Activated B cell treated with CpG ODN at 0.5 μM for 24 hours (primary cell): Measurements from ENCODE around the gene HNRNPH3. TPM values are rescaled to one million over a fixed set of nuclear protein-coding genes. Genes with fewer than 3 reads are reported as not detected.
A peak's percentile ranks its signal among the peaks of the same experiment; 100 is the strongest.

Experiments
- ATAC-seq: fragments of 200-7000 bp; cut with Tn5 transposase; one replicate; pipeline ENCODE4 v1.10.0; 2021; ENCODE audit warnings: low read depth, mild to moderate bottlenecking, moderate library complexity
- CTCF ChIA-PET: fragments of 350-600 bp; sonication (Branson Sonifier 250); formaldehyde crosslinking; loops from one replicate; lab custom pipeline; 2021; ENCODE audit warnings: antibody characterized with exemption; lab: Charles Lee
- POLR2A ChIA-PET: fragments of 350-600 bp; sonication (Branson Sonifier 250); formaldehyde crosslinking; loops from one replicate; lab custom pipeline; 2021; ENCODE audit warnings: antibody characterized with exemption; lab: Charles Lee
- DNase-seq: peaks from one replicate; pipeline ENCODE4 v3.0.0; 2022
- H3K27ac Mint-ChIP-seq: one replicate; pipeline ENCODE4 v1.8.0; 2020; ENCODE audit warnings: mixed read lengths
- H3K27me3 Mint-ChIP-seq: one replicate; pipeline ENCODE4 v1.8.0; 2021; ENCODE audit warnings: mixed read lengths
- H3K36me3 Mint-ChIP-seq: one replicate; pipeline ENCODE4 v1.8.0; 2021; ENCODE audit warnings: low read depth, mixed read lengths
- H3K4me1 Mint-ChIP-seq: one replicate; pipeline ENCODE4 v1.8.0; 2021; ENCODE audit warnings: mixed read lengths
- H3K4me3 Mint-ChIP-seq: one replicate; pipeline ENCODE4 v1.8.0; 2020; ENCODE audit warnings: mild to moderate bottlenecking, mixed read lengths
- H3K9me3 Mint-ChIP-seq: one replicate; pipeline ENCODE4 v1.8.0; 2020; ENCODE audit warnings: mixed read lengths
- intact Hi-C: fragments of 100-400 bp; cut with micrococcal nuclease; formaldehyde crosslinking; loops from one replicate; pipeline ENCODE4 v1.15.1; 2024
- total RNA-seq: library from RNA; stranded (reverse); gene quantifications from 2 replicates; pipeline ENCODE4 v1.2.3, GENCODE V29; 2022
- TF ChIP-seq, protein P1 (sequence below): fragments of 200-600 bp; IDR thresholded peaks from one replicate; pipeline ENCODE4 v1.8.0; 2022; ENCODE audit warnings: antibody characterized with exemption, mild to moderate bottlenecking

The HNRNPH3 gene, protein sequence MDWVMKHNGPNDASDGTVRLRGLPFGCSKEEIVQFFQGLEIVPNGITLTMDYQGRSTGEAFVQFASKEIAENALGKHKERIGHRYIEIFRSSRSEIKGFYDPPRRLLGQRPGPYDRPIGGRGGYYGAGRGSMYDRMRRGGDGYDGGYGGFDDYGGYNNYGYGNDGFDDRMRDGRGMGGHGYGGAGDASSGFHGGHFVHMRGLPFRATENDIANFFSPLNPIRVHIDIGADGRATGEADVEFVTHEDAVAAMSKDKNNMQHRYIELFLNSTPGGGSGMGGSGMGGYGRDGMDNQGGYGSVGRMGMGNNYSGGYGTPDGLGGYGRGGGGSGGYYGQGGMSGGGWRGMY
- total RNA-seq: 101 and 113 TPM in 2 replicates

DNA sequence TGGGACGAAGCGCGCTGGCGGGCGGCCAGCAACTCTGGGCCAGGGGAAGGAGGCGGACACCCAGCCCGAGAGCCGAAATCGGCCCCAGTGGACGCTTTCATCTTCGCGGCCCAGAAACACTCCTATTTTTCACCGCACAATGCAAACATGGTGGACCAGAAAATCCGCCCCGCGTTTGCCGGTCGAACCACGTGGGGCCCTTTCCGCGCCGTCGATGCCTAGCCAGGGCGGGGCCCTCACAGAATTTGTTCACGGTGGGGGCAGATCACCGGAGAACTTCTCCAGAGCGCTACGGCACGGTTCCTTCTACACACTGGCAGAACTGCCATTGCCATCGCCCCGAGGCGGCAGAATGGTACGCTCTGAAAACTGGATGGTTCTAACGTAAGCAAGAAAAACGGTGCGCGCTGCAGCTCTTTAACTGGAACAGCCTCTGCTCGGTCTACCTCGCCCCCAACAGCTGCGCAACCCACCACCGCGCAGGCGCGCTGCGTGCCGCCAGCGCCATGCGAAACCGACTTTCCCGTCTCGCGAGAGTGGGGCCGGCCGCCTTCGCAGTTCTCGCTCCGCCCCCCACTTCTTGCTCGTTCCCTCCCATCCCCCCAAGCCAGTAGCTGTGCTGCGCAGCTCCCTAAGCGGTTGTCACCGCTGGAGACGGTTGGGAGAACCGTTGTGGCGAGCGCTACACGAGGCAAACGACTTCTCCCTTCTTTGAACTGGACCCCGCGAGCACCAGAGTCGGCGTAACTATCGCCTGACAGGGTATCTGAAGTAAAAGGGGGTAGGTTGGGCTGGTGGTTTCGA lies at the start of gene HNRNPH3:
Gene HNRNPH3, plus strand, starts transcription at position 610 of the 804 bp plus-strand sequence. CDS start 5,158 bp downstream, outside the sequence.
- intact Hi-C loops: loop anchor here (1.0 to 5.0 kb wide), 13 partner anchors 31 to 793 kb away; partner anchors contain the start of genes CCAR1, DDX21, DDX50 and SIRT1
- POLR2A ChIA-PET: interaction anchor here (0.5 to 2.7 kb wide), 41 partner anchors 8 to 1839 kb away, joined by 3 to 32 read pairs (median 5); partner anchors contain the start of genes CCAR1, DDX50, DNA2 and RUFY2
- peak within 1 kb of the TSS; percentile 99 for H3K27ac Mint-ChIP-seq
- H3K36me3 Mint-ChIP-seq: peaks cover 33% of the 10 kb centered on the region
- CTCF ChIA-PET: interaction anchor here (1.3 kb wide), 1 partner anchor 30 kb away, joined by 5 read pairs; no protein-coding TSS in a partner anchor
- H3K4me3 Mint-ChIP-seq: peak within 1 kb of the TSS; percentile 99
- ATAC-seq (peak; percentile 86), DNase-seq (peak; percentile 98)
- H3K27me3 Mint-ChIP-seq: no peaks in the 10 kb centered on the region
- H3K4me1 Mint-ChIP-seq: peaks cover 67% of the 10 kb centered on the region
- H3K9me3 Mint-ChIP-seq: no peaks in the 10 kb centered on the region
- TF ChIP-seq, protein P1, sequence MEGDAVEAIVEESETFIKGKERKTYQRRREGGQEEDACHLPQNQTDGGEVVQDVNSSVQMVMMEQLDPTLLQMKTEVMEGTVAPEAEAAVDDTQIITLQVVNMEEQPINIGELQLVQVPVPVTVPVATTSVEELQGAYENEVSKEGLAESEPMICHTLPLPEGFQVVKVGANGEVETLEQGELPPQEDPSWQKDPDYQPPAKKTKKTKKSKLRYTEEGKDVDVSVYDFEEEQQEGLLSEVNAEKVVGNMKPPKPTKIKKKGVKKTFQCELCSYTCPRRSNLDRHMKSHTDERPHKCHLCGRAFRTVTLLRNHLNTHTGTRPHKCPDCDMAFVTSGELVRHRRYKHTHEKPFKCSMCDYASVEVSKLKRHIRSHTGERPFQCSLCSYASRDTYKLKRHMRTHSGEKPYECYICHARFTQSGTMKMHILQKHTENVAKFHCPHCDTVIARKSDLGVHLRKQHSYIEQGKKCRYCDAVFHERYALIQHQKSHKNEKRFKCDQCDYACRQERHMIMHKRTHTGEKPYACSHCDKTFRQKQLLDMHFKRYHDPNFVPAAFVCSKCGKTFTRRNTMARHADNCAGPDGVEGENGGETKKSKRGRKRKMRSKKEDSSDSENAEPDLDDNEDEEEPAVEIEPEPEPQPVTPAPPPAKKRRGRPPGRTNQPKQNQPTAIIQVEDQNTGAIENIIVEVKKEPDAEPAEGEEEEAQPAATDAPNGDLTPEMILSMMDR: no peak

DNA sequence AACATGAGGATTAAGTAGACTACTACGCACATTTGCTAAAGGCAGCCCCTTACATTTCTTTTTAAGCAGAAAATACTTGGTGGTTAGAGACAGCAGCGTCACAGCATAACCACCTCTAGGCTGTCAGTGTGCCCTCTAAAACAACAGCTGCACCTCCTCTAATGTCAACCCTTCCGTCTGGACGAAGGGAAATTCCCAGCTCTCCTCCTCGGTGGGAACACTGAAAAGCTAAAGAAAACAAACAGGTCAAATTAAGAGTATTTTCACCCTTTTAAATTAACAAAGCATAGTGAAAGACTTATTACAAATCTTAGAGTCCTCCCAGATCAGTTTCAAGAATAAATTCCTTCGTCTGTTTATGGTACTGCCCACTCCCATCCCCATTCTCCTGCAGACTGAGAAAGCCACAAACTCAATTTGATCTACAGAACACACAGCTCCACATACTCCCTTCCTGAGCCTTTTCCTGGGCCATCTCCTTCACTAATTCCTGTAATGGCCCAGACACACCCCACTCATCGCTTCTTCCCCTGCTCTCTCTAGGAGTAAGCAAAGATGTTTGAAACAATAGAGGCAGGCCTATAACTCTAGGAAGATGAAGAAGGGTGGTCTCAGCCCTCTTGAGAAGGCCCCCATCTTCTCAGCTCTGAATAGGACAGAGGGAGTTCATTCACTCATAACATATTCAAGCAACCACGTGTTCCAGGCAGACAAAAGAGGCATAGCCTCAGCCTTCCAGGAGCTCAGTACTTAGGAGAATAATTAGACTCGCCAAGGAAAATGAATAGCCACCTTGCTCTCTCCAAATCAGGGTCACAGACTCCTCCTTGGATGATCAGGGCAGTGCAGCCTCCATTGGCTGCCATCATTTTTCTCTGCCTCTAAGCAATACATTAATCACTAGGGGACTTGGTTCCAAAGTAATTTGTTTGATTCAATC lies 47.5 kb upstream of the HNRNPH3 start:
- no peaks in the 10 kb centered on the region for H3K27me3 Mint-ChIP-seq
- intact Hi-C loops: no loop called here
- ATAC-seq (no peak), DNase-seq (no peak)
- H3K27ac Mint-ChIP-seq: no peak overlapping the region
- H3K4me1 Mint-ChIP-seq: no peaks in the 10 kb centered on the region
- TF ChIP-seq, protein P1: no peak
- no peaks in the 10 kb centered on the region for H3K9me3 Mint-ChIP-seq
- no peaks in the 10 kb centered on the region for H3K36me3 Mint-ChIP-seq
- POLR2A ChIA-PET: no interaction called here
- no peak overlapping the region for H3K4me3 Mint-ChIP-seq
- CTCF ChIA-PET: no interaction called here

DNA sequence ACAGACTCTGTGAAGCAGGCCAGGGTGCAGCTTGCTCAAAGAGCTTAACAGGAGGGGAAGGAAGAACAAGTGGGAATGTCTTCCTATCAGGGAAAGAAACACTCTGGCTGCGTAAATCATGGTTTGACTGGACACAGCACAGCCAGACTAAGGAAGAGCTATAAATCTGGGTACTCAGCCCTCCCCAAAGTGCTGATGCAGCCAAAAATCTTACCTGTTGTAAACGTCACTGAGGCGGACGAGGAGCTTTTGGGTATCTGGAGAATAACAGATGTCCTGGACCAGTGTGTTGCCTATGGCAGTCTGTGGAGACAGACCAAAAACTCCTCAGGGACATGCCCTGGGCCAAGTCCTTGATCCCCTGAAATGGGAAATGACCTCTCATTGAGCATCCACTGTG lies 43.1 kb upstream of the HNRNPH3 start:
- Mint-ChIP-seq H3K36me3 (no peaks in the 10 kb centered on the region), H3K4me3 (no peak overlapping the region), H3K4me1 (no peaks in the 10 kb centered on the region), H3K27me3 (no peaks in the 10 kb centered on the region), H3K27ac (no peak overlapping the region), H3K9me3 (no peaks in the 10 kb centered on the region)
- ChIA-PET CTCF (interaction anchor here (2.2 kb wide), 1 partner anchor 13 kb away, joined by 9 read pairs; no protein-coding TSS in a partner anchor), POLR2A (no interaction called here)
- TF ChIP-seq, protein P1: no peak
- no peak for ATAC-seq
- intact Hi-C loops: no loop called here
- no peak for DNase-seq

DNA sequence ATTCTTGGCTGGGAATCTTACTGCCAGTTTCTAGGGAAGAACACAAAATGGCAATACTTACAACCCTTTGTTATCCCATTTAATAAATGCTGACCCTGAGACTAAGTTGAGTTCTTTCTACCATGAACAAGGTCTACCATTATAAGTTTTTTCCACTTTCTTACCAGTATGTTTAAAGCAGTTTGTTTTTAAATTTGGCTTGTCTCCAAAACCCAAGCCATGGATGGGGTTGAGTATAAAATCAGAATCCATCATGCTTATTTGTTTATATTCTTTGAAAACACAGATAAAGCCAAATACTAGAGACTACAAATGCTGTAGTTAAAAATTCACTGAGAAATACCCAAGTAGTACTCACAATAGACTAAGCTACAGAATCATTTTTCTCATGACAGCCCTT lies 41.1 kb upstream of the HNRNPH3 start:
- Mint-ChIP-seq H3K4me1 (no peaks in the 10 kb centered on the region), H3K36me3 (no peaks in the 10 kb centered on the region), H3K4me3 (no peak overlapping the region), H3K27ac (no peak overlapping the region), H3K9me3 (no peaks in the 10 kb centered on the region), H3K27me3 (no peaks in the 10 kb centered on the region)
- POLR2A ChIA-PET: no interaction called here
- TF ChIP-seq, protein P1: no peak
- no peak for ATAC-seq
- CTCF ChIA-PET: no interaction called here
- intact Hi-C loops: no loop called here
- DNase-seq: no peak
